GM12892 (cell line): ENCODE measurements around the gene TLDC2.

Experiments used
- DNase-seq: peaks from one replicate; pipeline ENCODE4 v3.0.0; 2011; ENCODE audit not compliant: insufficient read length
- FAIRE-seq: peaks from 2 replicates; lab custom pipeline; 2011; peaks lifted over from hg19 to GRCh38; lab: Jason Lieb, UNC
- POLR2A ChIP-seq: IDR thresholded peaks from 2 replicates; pipeline ENCODE4 v1.6.1; 2011; ENCODE audit warnings: low read depth, low read length, control low read depth
- POLR2AphosphoS5 ChIP-seq: IDR thresholded peaks from 2 replicates; pipeline ENCODE4 v1.6.1; 2011; ENCODE audit warnings: low read depth, low read length, control low read depth
- TAF1 ChIP-seq: IDR thresholded peaks from 2 replicates; pipeline ENCODE4 v1.6.1; 2011; ENCODE audit warnings: low read depth, mild to moderate bottlenecking, control low read depth, low read length, borderline replicate concordance

The TLDC2 gene

DNA sequence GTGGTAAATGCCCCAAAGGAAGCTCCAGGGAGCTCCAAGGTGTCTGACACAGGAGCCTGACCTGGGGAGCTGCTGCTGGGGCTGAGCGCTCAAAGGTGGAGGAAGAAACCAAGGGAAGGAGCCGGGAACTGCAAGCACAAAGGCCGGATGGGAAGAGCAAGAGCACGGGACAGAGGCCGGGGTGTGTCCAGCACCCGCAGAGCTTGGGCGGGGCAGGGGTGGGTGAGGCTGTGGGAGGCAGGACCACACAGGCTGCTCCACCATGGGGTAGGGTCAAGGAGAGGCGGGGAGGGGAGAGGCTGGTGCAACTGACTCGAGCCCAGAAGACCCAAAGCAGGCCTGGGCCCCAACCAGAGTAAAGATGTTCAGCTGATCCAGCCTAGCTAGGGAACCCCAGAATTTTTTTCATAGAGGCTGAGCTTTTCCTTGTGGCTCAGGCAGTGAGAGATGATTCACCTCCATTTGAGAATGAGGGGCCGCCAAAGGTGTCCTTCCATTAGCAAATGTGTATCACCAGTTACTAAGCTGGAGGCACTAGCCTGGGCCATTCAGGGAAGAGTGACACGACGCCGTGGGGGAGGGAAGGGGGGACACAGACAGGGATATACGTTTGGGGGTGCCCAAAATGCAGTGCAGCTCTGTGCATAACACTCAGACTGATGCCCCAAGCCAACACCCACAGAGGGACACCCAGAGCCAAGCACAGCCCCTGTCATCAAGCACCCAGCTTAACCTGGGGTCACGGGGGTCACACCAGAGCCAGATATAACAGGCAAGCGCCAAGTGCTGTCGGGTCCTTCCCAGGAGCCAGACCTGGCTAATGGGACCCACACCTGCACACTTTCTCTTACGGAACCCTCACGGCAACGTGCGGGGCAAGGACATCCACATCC lies 21.3 kb upstream of the TLDC2 start:
- TF ChIP-seq POLR2AphosphoS5: no peak
- no peak for TF ChIP-seq TAF1
- no peak for TF ChIP-seq POLR2A
- FAIRE-seq: no peak
- no peak for DNase-seq

DNA sequence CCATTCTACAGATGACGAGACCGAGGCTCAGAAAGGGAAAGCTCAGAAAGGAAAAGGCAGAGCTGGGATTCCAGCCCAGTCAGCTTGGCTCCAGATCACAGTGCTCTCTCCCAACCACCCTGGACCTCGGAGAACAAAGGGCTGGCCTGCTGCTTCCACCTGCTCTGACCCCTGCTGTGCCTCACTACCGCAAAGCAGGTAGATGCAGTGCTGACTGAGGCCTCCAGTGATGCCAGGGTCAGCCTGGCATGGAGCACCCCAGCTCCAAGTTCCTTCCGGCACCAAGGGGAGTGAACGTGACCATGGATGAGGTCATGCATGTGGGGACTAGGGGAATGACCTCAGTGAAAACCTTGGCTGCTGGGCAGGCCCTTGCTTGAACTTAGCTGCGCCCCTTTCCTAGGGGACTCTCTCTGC lies 20.7 kb upstream of the TLDC2 start:
- FAIRE-seq (no peak), DNase-seq (no peak)
- TF ChIP-seq POLR2A: no peak
- TF ChIP-seq POLR2AphosphoS5: no peak
- TF ChIP-seq TAF1: no peak

DNA sequence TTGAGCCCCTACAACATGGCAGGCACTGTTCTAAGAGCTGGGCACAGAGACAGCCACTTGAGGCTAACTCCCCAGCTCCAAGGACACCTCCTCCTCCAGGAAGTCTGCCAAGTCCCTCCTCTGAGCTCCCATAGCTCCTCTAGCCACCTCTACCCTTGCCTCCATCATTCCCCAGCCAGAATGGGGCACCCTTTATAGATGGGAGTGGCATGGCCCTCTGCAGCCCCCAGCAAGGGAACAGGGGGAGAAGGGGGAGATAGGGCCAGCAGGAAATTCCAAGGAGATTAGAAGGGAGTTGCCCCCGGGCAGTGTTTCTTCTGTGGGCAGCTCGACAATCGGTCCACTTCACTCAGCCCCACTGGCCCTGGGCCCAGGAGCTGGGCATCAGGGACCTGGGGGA lies 19.7 kb upstream of the TLDC2 start:
- no peak for TF ChIP-seq POLR2A
- no peak for TF ChIP-seq TAF1
- TF ChIP-seq POLR2AphosphoS5: no peak
- DNase-seq: no peak

DNA sequence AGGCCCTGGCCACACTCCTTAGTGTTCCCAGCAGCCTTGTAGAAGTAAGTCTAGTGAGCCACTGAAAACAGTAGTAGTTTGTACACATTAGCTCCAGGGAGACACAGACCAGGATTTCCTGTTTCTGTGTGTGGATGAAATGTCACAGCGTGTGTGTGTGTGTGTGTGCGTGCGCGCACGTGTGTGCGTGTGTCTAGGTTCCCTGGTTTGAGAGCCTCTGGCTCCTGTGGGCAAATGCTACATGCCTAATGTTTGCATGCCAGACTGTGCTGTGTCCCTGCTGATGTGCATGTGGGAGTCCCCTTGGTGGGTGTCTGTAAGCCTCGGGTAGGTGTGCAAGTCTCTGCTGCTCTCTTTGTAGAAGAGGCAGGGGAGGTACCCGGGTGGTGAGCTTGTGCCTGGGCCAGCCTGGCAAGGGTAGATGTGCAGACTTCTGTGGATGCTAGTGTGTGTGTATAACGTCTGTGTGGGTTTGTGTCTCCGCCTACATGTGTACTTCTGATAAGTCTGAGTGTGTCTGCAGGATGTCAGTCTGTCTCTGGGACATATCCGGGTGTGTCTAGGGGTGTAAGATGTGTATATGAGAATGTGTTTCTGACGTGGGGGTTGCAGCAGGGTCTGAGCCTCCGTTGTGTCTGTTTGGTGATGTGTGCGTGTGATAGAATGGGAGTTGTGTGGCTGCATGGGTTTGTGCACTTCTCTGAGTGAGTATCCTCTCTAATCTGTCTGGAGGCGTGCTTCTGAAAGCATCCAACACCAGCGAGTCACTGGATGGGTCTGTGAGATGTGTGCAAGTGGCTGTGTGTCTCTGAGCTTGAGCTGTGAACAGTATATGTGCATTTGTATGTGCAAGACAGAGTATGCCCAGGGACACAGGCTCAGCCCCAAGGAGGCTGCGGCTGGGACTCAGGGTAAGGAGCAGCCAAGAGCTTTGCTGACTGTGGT lies 19.0 kb upstream of the TLDC2 start:
- no peak for DNase-seq
- TF ChIP-seq POLR2A: peak; percentile 25; the same call in 1 of the 2 replicates
- 0 out of 2 replicates have a peak, but pooled peaks have one; percentile 29 for TF ChIP-seq POLR2AphosphoS5
- no peak for TF ChIP-seq TAF1
- no peak for FAIRE-seq

More for the DNA sequence above, 19.7 kb upstream of the TLDC2 start:
- no peak for FAIRE-seq

DNA sequence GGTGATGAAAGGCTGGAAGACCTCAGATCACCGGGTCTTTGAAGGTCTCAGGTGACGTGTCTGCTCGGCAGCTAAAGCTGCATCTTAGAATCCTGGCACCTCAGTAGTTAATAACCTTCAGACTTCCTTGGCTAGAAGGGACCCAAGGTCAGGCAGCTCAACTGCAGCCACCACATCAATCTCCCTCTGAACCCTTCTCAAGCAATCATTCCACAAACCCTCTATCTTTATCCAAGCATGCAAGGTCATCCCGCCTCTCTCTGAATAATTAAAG lies 16.7 kb upstream of the TLDC2 start:
- no peak for FAIRE-seq
- TF ChIP-seq POLR2AphosphoS5 (no peak), POLR2A (no peak), TAF1 (no peak)

DNA sequence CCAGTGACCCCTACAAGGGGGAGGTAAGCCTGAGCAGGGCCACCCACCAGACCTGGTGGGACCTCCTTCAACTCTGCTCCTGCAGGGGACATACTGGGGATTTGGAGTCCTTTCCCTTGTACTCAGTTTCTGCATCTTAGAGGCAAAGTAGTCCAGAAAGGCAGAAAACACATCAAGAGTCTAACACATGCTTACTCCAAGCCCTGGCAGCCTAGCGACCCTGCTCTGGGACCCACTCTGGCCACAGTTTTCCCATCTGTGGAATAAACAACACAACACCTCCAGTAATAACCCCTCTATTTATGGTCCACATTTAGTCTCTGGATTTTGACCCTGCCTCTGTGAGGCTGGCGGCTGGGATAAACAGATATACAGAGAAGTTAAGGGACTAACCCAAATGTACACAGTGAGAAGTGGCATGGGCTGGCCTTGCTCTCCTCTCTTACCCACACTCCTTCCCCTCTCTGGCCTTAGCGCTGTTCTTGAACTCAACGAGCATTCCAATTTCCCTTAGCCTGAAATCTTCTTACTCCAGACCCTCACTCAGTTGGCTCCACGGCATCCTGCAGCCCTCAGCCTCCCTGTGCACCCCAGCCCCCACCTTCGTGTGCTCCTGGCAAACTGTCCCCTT lies 16.1 kb upstream of the TLDC2 start:
- DNase-seq (no peak), FAIRE-seq (no peak)
- TF ChIP-seq POLR2AphosphoS5: no peak
- no peak for TF ChIP-seq TAF1

More for the DNA sequence above, 16.7 kb upstream of the TLDC2 start:
- no peak for DNase-seq

DNA sequence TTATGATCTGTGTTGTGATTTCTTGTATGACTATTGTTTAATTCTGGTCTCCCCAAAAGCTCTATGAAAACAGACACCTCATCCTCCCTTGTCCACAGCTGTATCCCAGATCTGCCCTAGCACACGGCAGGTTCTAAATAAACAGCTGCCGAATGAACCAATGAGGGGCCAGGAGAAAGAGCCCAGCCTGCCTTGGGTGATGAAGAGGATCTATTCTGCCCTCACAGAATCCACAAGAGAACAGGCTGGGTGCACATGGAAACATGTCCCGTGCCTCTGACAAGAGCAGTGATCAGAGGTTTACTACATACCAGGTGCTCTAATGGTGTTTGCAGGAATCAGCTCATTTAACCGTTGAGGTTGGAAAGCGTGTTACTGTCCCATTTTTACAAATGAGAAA lies 15.6 kb upstream of the TLDC2 start:
- TF ChIP-seq POLR2AphosphoS5 (no peak), POLR2A (no peak), TAF1 (no peak)
- FAIRE-seq (no peak), DNase-seq (no peak)

DNA sequence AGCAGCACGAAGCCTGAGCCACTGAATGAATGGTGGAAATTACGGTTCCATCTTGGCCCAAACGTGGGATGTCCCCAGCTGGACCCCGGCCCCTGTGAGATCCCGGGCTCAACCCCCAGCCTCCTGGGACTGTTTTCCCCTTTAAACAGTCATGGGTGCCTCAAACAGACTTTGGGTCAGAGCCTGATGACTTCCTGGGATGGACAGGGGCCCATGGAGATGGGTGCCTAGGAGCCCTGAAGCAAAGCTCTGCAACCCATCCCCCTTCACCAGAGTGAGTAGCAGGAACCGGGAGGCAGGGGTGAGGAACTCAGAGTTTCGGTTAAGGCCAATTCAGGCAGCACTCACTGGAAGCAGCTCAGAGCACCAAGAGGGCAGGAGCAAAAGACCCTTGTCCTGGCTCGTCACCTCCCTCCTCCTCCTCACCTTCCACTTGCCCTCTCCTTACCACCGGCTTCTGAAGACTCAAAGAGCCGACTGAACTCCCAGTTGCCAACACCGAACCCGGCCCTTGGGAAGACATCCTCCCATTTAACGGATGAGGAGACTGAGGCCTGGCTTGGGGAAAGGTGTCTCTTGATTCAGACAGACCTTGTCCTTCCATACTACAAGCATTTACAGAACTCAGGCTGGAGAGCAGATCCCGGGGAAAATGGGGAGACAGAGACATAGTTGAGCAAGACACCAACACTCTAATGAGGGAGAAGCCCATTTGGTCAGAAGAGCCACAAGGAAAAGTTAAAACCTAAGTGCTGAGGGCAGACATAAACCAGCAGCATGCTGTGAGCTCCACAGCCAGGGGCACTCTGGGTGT lies 14.9 kb upstream of the TLDC2 start:
- FAIRE-seq: no peak
- no peak for TF ChIP-seq TAF1
- no peak for TF ChIP-seq POLR2AphosphoS5
- no peak for TF ChIP-seq POLR2A
- DNase-seq: no peak

DNA sequence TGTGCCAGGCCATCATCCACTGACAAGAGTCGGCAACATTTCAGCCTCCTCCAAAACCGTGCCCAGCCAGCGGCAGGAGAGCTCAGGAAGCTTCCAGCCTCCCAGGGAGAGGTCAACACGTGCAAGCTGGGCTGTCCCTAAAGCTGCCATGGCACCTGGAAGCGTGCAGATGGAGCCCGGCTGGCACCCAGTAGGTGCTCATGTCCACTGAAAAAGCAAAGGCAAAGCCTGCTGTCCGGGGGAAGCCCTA lies 14.4 kb upstream of the TLDC2 start:
- FAIRE-seq: no peak
- no peak for DNase-seq
- TF ChIP-seq POLR2AphosphoS5: no peak
- no peak for TF ChIP-seq POLR2A
- TF ChIP-seq TAF1: no peak

DNA sequence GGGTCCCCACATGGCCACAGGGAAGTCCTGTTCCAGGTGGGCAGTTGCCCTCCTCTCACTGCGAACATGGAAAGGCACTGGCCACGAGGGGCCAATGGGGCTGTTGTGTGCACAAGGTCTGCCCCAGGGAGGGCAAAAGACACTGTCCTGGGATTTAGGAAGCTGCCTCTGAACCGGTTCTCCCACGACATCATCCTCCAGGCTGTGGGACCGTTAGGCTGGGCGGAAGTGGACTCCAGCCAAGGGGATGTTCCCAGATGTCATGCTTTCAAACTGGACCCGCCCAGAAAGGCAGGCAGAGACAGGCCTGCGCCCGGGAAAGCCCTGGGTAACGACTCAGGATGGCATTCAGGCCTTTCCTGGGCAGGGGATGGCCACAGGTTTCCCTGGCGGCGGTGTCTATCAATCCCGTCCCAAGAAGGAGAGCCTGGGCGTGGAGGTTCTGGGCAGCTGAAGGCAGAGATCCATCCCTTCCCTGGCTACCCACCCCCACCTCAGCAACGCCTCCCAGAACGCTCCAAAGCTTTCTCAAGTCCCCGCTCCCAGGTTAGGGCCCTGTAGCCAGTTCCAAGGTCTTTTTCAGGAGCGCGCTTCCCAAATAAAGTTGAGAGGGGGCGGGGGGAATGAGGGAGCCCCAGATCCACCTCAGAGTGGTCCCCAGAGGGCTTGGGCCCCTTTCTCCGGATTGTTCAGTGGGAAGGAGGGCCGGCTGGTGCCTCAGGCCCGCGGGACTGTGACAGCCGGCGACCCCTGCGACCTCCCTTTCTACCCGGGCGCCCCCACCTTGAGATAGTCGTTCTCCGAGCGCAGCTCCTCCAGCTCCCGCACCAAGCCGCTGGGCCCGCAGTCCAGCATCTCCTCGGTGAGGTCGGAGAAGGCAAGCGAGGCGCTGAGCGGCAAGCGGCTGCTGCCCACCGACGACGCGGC lies 13.8 kb upstream of the TLDC2 start:
- TF ChIP-seq POLR2A (no peak), POLR2AphosphoS5 (no peak), TAF1 (no peak)
- FAIRE-seq: no peak
- DNase-seq: no peak
